ENCODE results near the gene CCL7.

DNA sequence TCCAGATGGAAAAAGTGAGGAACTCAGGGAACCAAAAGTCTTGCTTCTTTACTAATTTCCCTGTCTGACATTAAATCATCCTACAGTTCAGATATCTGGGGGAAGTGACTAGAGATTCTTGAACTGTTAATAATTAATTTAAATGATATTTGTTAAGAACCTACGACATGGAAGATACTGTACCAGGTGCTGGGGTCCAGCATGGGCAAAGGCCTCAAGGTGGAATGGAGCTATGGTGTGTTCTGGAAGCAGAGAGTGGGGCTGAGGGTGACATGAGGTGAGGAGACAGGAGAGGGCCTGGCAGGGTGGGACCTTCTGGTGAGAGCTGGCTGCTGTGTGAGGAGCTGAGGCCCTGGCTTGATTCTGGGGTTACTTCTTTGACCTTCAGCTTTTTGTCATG, 21.0 kb upstream of the CCL7 start:
- no peak for TF ChIP-seq NR3C1 (CRISPR knock-in tag; IDR thresholded peaks at IDR 0.05)
- TF ChIP-seq POLR2AphosphoS5 (IDR thresholded peaks at IDR 0.05; ENCODE audit: control insufficient read depth, insufficient read depth, low read depth, low read length): no peak
- TF ChIP-seq, protein P1, sequence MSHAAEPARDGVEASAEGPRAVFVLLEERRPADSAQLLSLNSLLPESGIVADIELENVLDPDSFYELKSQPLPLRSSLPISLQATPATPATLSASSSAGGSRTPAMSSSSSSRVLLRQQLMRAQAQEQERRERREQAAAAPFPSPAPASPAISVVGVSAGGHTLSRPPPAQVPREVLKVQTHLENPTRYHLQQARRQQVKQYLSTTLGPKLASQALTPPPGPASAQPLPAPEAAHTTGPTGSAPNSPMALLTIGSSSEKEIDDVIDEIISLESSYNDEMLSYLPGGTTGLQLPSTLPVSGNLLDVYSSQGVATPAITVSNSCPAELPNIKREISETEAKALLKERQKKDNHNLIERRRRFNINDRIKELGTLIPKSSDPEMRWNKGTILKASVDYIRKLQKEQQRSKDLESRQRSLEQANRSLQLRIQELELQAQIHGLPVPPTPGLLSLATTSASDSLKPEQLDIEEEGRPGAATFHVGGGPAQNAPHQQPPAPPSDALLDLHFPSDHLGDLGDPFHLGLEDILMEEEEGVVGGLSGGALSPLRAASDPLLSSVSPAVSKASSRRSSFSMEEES (CRISPR knock-in tag; IDR thresholded peaks at IDR 0.05): no peak
- TF ChIP-seq THRAP3 (IDR thresholded peaks at IDR 0.05; ENCODE audit: borderline replicate concordance): no peak
- TF ChIP-seq, protein P2, sequence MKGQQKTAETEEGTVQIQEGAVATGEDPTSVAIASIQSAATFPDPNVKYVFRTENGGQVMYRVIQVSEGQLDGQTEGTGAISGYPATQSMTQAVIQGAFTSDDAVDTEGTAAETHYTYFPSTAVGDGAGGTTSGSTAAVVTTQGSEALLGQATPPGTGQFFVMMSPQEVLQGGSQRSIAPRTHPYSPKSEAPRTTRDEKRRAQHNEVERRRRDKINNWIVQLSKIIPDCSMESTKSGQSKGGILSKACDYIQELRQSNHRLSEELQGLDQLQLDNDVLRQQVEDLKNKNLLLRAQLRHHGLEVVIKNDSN (CRISPR knock-in tag; IDR thresholded peaks at IDR 0.05): no peak
- TF ChIP-seq STAT5B (CRISPR knock-in tag; IDR thresholded peaks at IDR 0.05): no peak
- TF ChIP-seq ATF1 (CRISPR knock-in tag; IDR thresholded peaks at IDR 0.05): no peak
- no peak for TF ChIP-seq ATF1 (tag; IDR thresholded peaks at IDR 0.05)
